Mesodermal cell (in vitro differentiated cells): ENCODE measurements around the gene ATF2. TPM values are rescaled to one million over a fixed set of nuclear protein-coding genes. Genes with fewer than 3 reads are reported as not detected.
A peak's percentile ranks its signal among the peaks of the same experiment; 100 is the strongest.

ENCODE experiments used
- H3K27ac ChIP-seq: 2 replicates; pipeline ENCODE4 v1.7.0; 2013; ENCODE audit warnings: mild to moderate bottlenecking, low read depth, low read length, moderate library complexity; ENCODE audit not compliant: severe bottlenecking
- H3K36me3 ChIP-seq: 2 replicates; pipeline ENCODE4 v1.7.1; 2013; ENCODE audit warnings: mild to moderate bottlenecking, low read length, moderate library complexity; ENCODE audit not compliant: control insufficient read depth, insufficient read depth
- H3K4me1 ChIP-seq: one replicate; pipeline ENCODE4 v1.7.1; 2013; ENCODE audit warnings: mild to moderate bottlenecking, low read length; ENCODE audit not compliant: insufficient read depth, control insufficient read depth, poor library complexity, severe bottlenecking
- H3K4me3 ChIP-seq: 2 replicates; pipeline ENCODE4 v1.7.0; 2013; ENCODE audit warnings: low read length, control low read depth, mild to moderate bottlenecking; ENCODE audit not compliant: insufficient read depth, poor library complexity, severe bottlenecking; ENCODE audit errors: extremely low read depth
- H3K9me3 ChIP-seq: 2 replicates; pipeline ENCODE4 v1.7.1; 2013; ENCODE audit warnings: mild to moderate bottlenecking, low read length, moderate library complexity; ENCODE audit not compliant: control insufficient read depth
- WGBS, 2 experiments: methylation state at CpG; one replicate each; pipeline ENCODE4 v1.1.5; 2013; ENCODE audit warnings: missing lambda C conversion rate in 2 of 2; ENCODE audit not compliant: insufficient coverage in 2 of 2; 5-methylcytosine and 5-hydroxymethylcytosine counted together
- polyA plus RNA-seq, 2 experiments: library from polyadenylated mRNA; stranded (reverse); fragments of 50-300 nt; gene quantifications; one replicate each; pipeline ENCODE4 v1.2.3, GENCODE V29; 2013

The ATF2 gene
- 53.7 TPM for polyA plus RNA-seq (2013, experiment 1 of 2)
- polyA plus RNA-seq (2013, experiment 2 of 2): 46.9 TPM

DNA sequence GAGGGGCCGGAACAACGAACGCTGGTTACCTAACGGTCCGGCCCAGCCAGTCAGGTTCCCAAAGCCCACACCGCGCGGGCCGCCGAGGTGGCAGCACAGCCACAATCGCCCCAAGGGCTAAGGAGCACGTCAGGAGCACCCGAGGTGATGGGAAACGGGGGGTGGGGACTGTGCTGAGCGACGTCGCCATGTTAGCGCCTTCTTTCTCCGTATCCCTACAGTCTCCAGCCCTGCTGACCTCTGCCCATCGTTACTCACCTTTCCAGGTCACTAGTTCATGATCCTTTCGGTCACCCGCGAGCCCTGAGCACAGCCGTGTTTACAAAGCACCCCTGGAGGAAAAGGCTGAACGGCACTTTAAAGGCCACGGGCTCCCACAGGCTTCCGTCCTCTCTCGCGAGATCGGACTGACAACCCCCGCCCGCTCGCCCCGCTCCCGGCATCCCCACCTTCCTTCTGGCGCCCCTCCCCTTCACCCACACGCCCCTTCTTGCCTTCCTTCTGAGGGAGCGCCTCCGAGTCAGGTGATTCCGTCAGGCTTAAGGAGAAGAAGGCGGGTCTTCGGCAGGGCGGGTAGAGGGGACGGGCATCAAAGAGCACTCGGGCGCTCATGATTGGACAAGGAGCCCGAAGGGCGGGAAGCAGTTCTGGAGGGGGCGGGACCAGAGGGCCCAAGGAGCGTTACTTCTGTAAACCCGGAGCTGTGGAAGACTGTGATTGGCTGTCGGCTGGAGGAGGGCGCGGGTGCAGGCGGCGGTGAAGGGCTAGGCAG is at the start of gene ATF2:
Gene ATF2 (minus strand): TSS at position 412 of the 772 bp plus-strand sequence. CDS start 31,760 bp downstream, outside the sequence.
- H3K9me3 ChIP-seq: no peaks in the 10 kb centered on the region
- WGBS, 2 experiments: 0% methylated on average over 25 to 42 of the region's 56 CpGs
- H3K4me1 ChIP-seq: no peaks in the 10 kb centered on the region
- peaks cover 16% of the 10 kb centered on the region for H3K36me3 ChIP-seq
- H3K4me3 ChIP-seq: peak within 1 kb of the TSS; percentile 98
- H3K27ac ChIP-seq: peak within 1 kb of the TSS; percentile 96

- Histone ChIP-seq H3K9me3 (no peaks in the 10 kb centered on the region), H3K4me3 (no peak overlapping the region), H3K36me3 (no peaks in the 10 kb centered on the region), H3K27ac (no peak overlapping the region), H3K4me1 (no peaks in the 10 kb centered on the region)
- WGBS, 2 experiments: 84 to 98% methylated on average over 4 of the region's 6 CpGs
These were observed 39.9 kb upstream of the ATF2 start for GRCh38 chr2:175207741-175208438.

GRCh38 chr2:175206866-175207265 is 38.9 kb upstream of the ATF2 start:
- no CpG with 5 or more reads among the region's 3 CpGs for WGBS, 2 experiments
- Histone ChIP-seq H3K4me1 (no peaks in the 10 kb centered on the region), H3K27ac (no peak overlapping the region), H3K36me3 (no peaks in the 10 kb centered on the region), H3K9me3 (no peaks in the 10 kb centered on the region), H3K4me3 (no peak overlapping the region)

- H3K9me3 ChIP-seq: no peaks in the 10 kb centered on the region
- H3K4me3 ChIP-seq: no peak overlapping the region
- no CpG with 5 or more reads among the region's 3 CpGs for WGBS, 2 experiments
- H3K36me3 ChIP-seq: no peaks in the 10 kb centered on the region
- no peak overlapping the region for H3K27ac ChIP-seq
- H3K4me1 ChIP-seq: no peaks in the 10 kb centered on the region
These were observed 37.5 kb upstream of the ATF2 start for GRCh38 chr2:175205523-175205922.

- Histone ChIP-seq H3K4me1 (no peaks in the 10 kb centered on the region), H3K9me3 (no peaks in the 10 kb centered on the region), H3K4me3 (no peak overlapping the region), H3K27ac (no peak overlapping the region), H3K36me3 (no peaks in the 10 kb centered on the region)
- 51% methylated on average over 8 of the region's 12 CpGs for WGBS, 2 experiments
These were observed 35.9 kb upstream of the ATF2 start for GRCh38 chr2:175203621-175204496.

DNA sequence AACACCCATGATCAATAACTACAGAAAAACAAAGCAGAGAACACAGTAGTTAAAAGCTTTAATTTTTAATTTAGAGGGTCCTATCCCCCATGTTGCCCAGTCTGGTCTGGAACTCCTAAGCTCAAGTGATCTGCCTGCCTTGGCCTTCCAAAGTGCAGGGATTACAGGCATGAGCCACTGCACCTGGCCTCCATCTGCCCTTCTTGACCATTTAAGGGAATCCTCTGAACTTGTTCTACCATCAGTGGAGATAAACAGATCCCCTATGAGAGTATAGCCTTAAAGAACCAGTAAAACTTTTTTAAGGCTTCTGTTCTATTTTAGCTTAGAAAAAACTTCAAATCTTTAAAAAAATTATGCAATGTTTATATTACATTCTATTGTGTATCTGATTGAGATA is 27.0 kb upstream of the ATF2 start:
- H3K4me3 ChIP-seq: no peak overlapping the region
- no peaks in the 10 kb centered on the region for H3K4me1 ChIP-seq
- no peaks in the 10 kb centered on the region for H3K36me3 ChIP-seq
- no peak overlapping the region for H3K27ac ChIP-seq
- H3K9me3 ChIP-seq: no peaks in the 10 kb centered on the region

- H3K4me3 ChIP-seq: no peak overlapping the region
- H3K36me3 ChIP-seq: no peaks in the 10 kb centered on the region
- no CpG with 5 or more reads among the region's 1 CpG for WGBS, 2 experiments
- H3K9me3 ChIP-seq: no peaks in the 10 kb centered on the region
- H3K4me1 ChIP-seq: no peaks in the 10 kb centered on the region
- H3K27ac ChIP-seq: no peak overlapping the region
These were observed 20.8 kb upstream of the ATF2 start for GRCh38 chr2:175188761-175189160.

GRCh38 chr2:175187378-175187777 is 19.4 kb upstream of the ATF2 start:
- no peaks in the 10 kb centered on the region for H3K9me3 ChIP-seq
- no peaks in the 10 kb centered on the region for H3K4me1 ChIP-seq
- H3K4me3 ChIP-seq: no peak overlapping the region
- 83% methylated on average over 1 of the region's 1 CpG for WGBS, 2 experiments
- no peak overlapping the region for H3K27ac ChIP-seq
- H3K36me3 ChIP-seq: no peaks in the 10 kb centered on the region

DNA sequence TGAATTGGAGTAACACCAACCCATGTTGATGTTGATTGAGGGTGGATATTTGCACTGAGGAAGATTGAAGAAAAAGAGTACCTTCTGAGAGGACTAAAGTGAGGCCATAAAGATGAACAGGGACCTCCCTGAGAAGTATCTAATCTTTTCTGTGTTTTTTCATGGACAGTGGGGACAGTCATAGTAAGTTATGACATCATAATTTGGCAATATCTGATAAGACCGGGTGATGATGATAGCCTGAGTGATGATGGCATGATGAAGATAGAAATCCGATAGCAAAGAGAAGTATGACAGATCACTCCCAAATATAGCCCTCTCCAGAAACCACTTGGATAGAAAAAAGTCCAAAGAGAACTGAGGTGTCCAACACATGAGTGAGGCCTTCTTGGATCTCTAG is 15.7 kb upstream of the ATF2 start:
- no peaks in the 10 kb centered on the region for H3K9me3 ChIP-seq
- peaks cover 17% of the 10 kb centered on the region for H3K36me3 ChIP-seq
- H3K4me1 ChIP-seq: no peaks in the 10 kb centered on the region
- no CpG with 5 or more reads among the region's 2 CpGs for WGBS, 2 experiments
- no peak overlapping the region for H3K27ac ChIP-seq
- H3K4me3 ChIP-seq: no peak overlapping the region

DNA sequence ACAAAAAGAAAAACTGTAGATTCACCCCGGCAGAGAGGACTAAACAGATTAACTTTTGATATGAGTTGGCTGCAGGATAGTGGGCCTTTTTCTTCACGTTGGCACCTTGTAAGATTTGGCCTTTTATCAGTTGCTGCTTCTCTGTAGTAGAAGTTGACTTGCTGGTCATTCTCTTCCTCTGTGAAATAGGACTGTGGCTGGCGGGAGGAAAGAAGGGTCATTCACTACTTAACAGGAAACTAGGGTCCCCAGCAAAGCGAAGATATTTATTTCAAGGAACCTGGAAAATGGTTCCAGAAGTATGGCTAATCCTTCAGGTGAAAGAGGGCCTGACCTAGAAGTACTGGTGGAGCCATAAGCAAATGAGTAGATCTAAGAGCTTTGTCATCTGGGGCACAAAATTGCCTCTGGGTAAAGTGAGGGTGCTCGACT is 13.9 kb upstream of the ATF2 start:
- Histone ChIP-seq H3K36me3 (peaks cover 35% of the 10 kb centered on the region), H3K9me3 (no peaks in the 10 kb centered on the region), H3K27ac (no peak overlapping the region), H3K4me1 (no peaks in the 10 kb centered on the region), H3K4me3 (peak overlapping the region; percentile 82)
- WGBS, 2 experiments: 61 to 70% methylated on average over 3 of the region's 5 CpGs
